Activated CD4-positive, alpha-beta memory T cell treated with anti-CD3 and anti-CD28 coated beads for 36 hours (primary cell): ENCODE measurements around the gene PLCB4. TPM values are rescaled to one million over a fixed set of nuclear protein-coding genes. Genes with fewer than 3 reads are reported as not detected.

Experiments used
- CTCF ChIA-PET: fragments of 350-600 bp; sonication (Branson Sonifier 250); formaldehyde crosslinking; loops from one replicate; lab custom pipeline; 2021; ENCODE audit warnings: antibody characterized with exemption, inconsistent platforms; lab: Charles Lee
- POLR2A ChIA-PET: fragments of 350-600 bp; sonication (Branson Sonifier 250); formaldehyde crosslinking; loops from one replicate; lab custom pipeline; 2021; ENCODE audit warnings: antibody characterized with exemption; lab: Charles Lee
- DNase-seq: peaks from one replicate; pipeline ENCODE4 v3.0.0-alpha.2; 2020
- H3K27ac Mint-ChIP-seq: one replicate; pipeline ENCODE4 v1.8.0; 2021; ENCODE audit warnings: mixed read lengths
- H3K27me3 Mint-ChIP-seq: one replicate; pipeline ENCODE4 v1.8.0; 2021; ENCODE audit warnings: mixed read lengths
- H3K36me3 Mint-ChIP-seq: one replicate; pipeline ENCODE4 v1.8.0; 2021; ENCODE audit warnings: mixed read lengths
- H3K4me1 Mint-ChIP-seq: one replicate; pipeline ENCODE4 v1.8.0; 2021; ENCODE audit warnings: low read depth, mixed read lengths
- H3K4me3 Mint-ChIP-seq: one replicate; pipeline ENCODE4 v1.8.0; 2021; ENCODE audit warnings: mild to moderate bottlenecking, mixed read lengths
- H3K9me3 Mint-ChIP-seq: one replicate; pipeline ENCODE4 v1.8.0; 2021; ENCODE audit warnings: mixed read lengths
- intact Hi-C: fragments of 100-400 bp; cut with micrococcal nuclease; formaldehyde crosslinking; loops from one replicate; pipeline ENCODE4 v1.15.1; 2023
- total RNA-seq, 2 experiments: library from RNA; stranded (reverse); gene quantifications; one replicate each; pipeline ENCODE4 v1.2.3, GENCODE V29; 2021

The PLCB4 gene
- total RNA-seq, 2 experiments from 2014 or later: not detected

DNA sequence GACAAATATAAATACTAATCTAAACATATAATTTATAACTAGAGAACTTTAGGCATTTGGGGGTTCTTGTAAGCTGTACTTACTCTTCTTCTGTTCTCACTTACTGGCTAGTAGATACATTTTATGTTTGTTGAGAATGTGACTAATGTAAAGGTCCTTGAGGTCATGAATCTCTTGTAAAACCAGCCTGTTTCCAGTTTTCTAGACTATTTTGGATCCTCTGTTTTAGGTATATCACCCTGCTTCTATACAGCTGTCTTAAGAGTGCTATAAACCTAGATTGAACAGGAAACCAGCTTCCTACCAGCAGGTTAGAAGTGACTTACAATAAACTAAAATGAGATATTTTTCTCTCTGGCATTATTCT, 134.2 kb downstream of the PLCB4 start:
- no peak for DNase-seq
- Mint-ChIP-seq H3K27ac (no peak overlapping the region), H3K36me3 (no peaks in the 10 kb centered on the region), H3K27me3 (no peaks in the 10 kb centered on the region), H3K9me3 (peaks cover 2% of the 10 kb centered on the region), H3K4me1 (no peaks in the 10 kb centered on the region), H3K4me3 (no peak overlapping the region)
- ChIA-PET POLR2A (no interaction called here), CTCF (no interaction called here)
- intact Hi-C loops: no loop called here

DNA sequence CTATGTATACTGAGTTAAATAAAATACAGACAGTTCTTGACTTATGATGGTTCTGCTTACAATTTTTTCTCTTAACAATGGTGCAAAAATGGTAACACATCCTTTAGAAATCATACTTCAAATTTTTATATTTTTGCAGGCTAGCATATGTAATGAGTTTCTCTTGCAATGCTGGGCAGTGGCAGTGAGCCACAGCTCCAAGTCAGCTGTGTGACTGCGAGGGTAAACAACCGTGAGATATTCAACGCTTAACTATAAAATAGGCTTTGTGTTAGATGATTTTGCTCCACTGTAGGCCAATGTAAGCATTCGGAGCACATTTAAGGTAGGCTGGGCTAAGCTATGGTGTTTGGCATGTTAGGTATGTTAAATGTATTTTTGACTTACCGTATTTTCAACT, 136.1 kb downstream of the PLCB4 start:
- no peak for DNase-seq
- no peaks in the 10 kb centered on the region for H3K4me1 Mint-ChIP-seq

DNA sequence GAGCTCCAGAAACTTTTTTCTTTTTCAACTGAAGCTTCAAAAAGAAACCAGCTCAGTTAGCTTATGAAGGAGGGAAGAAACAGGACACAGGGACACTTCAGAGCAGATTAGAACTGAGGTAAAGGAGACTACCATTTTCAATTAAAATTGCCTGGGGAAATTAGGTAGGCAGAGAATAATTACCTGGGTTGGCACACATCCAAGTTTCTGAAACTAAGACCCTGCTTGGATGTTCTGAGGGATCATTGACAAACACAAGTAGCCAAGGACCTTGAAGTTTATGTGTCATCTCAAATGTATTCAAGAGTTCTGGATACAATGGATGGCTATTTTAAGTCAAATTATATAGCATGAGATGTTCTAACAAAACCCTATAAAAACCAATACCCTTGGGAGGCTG, 137.6 kb downstream of the PLCB4 start:
- intact Hi-C loops: no loop called here
- Mint-ChIP-seq H3K4me3 (no peak overlapping the region), H3K9me3 (peaks cover 10% of the 10 kb centered on the region), H3K36me3 (no peaks in the 10 kb centered on the region), H3K27ac (no peak overlapping the region), H3K27me3 (no peaks in the 10 kb centered on the region), H3K4me1 (no peaks in the 10 kb centered on the region)
- POLR2A ChIA-PET: no interaction called here
- DNase-seq: no peak
- CTCF ChIA-PET: no interaction called here

More for the DNA sequence above, 136.1 kb downstream of the PLCB4 start:
- intact Hi-C loops: no loop called here
- Mint-ChIP-seq H3K36me3 (no peaks in the 10 kb centered on the region), H3K4me3 (no peak overlapping the region), H3K27ac (no peak overlapping the region), H3K9me3 (peaks cover 2% of the 10 kb centered on the region), H3K27me3 (no peaks in the 10 kb centered on the region)
- CTCF ChIA-PET: no interaction called here
- POLR2A ChIA-PET: no interaction called here

DNA sequence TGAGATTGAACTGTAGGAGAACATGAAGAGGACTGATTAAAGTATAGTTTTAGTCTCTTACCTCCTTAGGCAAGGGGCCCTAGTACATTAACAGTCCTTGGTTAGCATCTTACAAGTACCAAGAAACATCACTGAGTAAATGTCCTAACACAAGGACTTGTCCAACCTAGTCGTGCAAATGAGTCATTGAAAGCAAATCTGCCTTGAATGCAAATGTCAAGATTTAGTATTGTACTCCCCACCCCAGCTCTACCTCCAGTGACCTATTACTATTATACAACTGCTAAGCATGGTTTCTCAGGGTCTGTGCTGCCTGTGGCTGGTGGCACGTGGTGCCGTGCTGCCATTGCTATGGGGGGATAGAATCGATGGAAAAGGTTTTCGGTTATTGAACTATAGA, 138.4 kb downstream of the PLCB4 start:
- Mint-ChIP-seq H3K27ac (no peak overlapping the region), H3K4me3 (no peak overlapping the region), H3K36me3 (no peaks in the 10 kb centered on the region), H3K9me3 (peaks cover 10% of the 10 kb centered on the region), H3K4me1 (no peaks in the 10 kb centered on the region), H3K27me3 (no peaks in the 10 kb centered on the region)
- intact Hi-C loops: no loop called here
- CTCF ChIA-PET: no interaction called here
- no peak for DNase-seq
- POLR2A ChIA-PET: no interaction called here

DNA sequence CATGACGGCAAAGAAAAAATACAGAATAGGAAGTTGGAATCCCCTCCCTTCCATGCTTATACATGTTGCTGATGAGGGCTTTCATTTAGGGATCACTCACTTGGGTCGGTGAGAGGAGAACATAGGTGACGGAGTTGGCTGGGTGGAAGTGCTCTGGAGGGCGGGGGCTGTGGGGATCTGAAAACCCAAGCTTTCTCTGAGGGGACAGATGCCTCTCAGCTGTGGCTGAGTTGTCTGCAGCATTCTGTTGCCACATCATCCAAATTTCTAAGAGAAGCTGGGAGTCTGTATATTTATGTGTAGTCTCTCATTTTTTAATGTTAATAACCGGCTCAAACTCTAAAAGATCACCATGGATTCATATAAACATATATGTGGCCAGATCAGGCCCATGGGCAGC, 141.5 kb downstream of the PLCB4 start:
- Mint-ChIP-seq H3K27ac (no peak overlapping the region), H3K36me3 (no peaks in the 10 kb centered on the region), H3K27me3 (no peaks in the 10 kb centered on the region), H3K4me1 (no peaks in the 10 kb centered on the region), H3K4me3 (no peak overlapping the region), H3K9me3 (peaks cover 8% of the 10 kb centered on the region)
- POLR2A ChIA-PET: no interaction called here
- CTCF ChIA-PET: no interaction called here
- no peak for DNase-seq
- intact Hi-C loops: no loop called here

DNA sequence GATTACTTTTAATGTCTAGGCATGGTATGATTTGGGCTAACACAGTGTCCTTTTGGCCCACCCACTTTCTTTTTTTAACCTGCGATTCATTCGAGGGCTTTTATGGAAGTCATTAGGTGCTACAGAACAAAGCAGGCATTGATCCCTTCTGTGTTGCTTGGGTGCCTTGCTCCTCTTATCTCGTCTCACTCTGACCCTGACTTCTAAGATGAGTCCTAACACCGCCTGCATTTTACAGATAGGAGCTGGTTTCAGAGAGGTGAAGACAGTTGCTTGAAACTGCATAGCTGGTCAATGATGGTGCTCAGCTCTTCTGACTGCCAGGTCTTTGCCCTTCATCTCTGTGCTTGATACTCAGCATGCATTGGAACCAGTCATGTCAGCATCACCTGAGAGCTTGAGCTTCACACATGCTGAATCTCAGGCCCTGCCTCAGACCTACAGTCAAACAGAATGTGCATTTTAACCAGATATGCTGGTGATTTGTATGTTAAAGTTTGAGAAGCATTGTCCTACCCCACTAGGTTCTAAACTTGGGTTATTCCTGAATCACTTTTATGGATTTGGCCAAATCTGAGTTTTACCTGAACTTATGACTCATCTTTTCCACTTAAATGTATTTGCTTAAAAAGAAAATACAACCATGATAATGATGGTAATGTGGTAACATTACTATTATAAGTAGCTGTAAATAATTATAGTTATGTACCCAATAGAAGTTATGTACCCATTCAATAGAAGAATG, 142.3 kb downstream of the PLCB4 start:
- CTCF ChIA-PET: no interaction called here
- POLR2A ChIA-PET: no interaction called here
- DNase-seq: no peak
- H3K36me3 Mint-ChIP-seq: no peaks in the 10 kb centered on the region
- peaks cover 8% of the 10 kb centered on the region for H3K9me3 Mint-ChIP-seq
- no peaks in the 10 kb centered on the region for H3K27me3 Mint-ChIP-seq
- no peak overlapping the region for H3K27ac Mint-ChIP-seq
- H3K4me3 Mint-ChIP-seq: no peak overlapping the region
- intact Hi-C loops: no loop called here
- no peaks in the 10 kb centered on the region for H3K4me1 Mint-ChIP-seq

DNA sequence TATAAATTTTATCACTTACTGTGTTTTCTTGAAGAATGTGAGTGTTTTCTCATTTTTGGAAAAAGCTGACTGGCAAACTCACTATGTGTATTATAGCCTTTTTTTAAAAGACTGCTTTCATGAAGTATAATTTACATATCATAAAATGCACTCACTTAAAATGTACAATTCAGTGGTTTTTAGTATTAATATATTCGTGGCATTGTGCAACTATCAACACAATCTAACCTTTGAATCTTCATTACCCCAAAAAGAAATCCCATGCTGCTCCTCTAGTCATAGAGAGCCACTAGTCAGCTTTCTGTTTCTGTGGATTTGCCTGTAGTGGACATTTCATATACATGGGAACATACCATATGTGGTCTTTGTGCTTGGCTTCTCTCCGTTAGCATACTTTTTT, 143.8 kb downstream of the PLCB4 start:
- H3K9me3 Mint-ChIP-seq: peaks cover 9% of the 10 kb centered on the region
- POLR2A ChIA-PET: no interaction called here
- no peak for DNase-seq
- intact Hi-C loops: no loop called here
- no peaks in the 10 kb centered on the region for H3K4me1 Mint-ChIP-seq
- CTCF ChIA-PET: interaction anchor here (0.7 kb wide), 1 partner anchor 87 kb away, joined by 3 read pairs; no protein-coding TSS in a partner anchor
- H3K36me3 Mint-ChIP-seq: no peaks in the 10 kb centered on the region
- no peak overlapping the region for H3K4me3 Mint-ChIP-seq
- H3K27me3 Mint-ChIP-seq: no peaks in the 10 kb centered on the region
- H3K27ac Mint-ChIP-seq: no peak overlapping the region

DNA sequence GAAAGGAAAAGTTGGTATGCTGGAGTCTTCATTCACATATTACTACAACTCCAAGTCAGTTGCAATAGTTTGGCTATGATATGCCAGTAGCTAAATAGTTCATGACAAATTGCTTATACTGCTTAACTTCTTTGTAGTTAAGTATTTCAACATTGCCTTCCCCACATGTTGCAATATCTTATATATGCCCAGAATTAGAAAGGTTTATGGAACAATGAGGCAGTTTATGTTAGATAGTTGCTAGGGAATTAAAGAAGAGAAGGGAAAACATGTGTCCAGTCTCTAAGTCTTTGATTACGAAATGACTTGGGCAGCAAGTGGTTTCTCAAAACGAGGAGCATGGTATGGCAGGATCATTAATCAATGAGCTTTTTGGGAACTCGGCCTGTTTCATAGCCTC, 145.8 kb downstream of the PLCB4 start:
- no peak for DNase-seq
- Mint-ChIP-seq H3K4me1 (no peaks in the 10 kb centered on the region), H3K27me3 (no peaks in the 10 kb centered on the region), H3K4me3 (no peak overlapping the region), H3K9me3 (peaks cover 9% of the 10 kb centered on the region), H3K36me3 (no peaks in the 10 kb centered on the region), H3K27ac (no peak overlapping the region)
- ChIA-PET POLR2A (no interaction called here), CTCF (no interaction called here)
- intact Hi-C loops: no loop called here

DNA sequence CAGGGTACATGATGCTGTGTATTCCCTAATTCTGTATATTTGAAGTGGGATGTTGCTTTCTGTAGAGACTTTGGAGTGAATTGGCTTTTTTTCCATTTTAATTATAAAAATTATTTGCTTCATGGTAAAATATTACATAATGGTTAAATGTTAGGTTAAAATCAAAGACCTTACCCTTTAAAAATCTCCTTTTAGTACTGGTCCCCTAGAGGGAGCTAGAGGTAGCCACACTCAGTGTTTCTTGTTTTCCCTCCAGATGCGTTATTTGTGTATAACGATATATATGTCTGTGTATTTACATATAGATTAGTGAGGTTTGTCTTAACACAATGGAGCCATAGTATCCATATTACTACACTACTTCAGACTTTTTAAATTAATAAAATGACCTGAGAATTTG, 146.7 kb downstream of the PLCB4 start:
- CTCF ChIA-PET: no interaction called here
- POLR2A ChIA-PET: no interaction called here
- H3K36me3 Mint-ChIP-seq: no peaks in the 10 kb centered on the region
- no peak overlapping the region for H3K4me3 Mint-ChIP-seq
- no peak overlapping the region for H3K27ac Mint-ChIP-seq
- H3K27me3 Mint-ChIP-seq: no peaks in the 10 kb centered on the region
- DNase-seq: no peak
- H3K9me3 Mint-ChIP-seq: peaks cover 6% of the 10 kb centered on the region
- intact Hi-C loops: no loop called here
- H3K4me1 Mint-ChIP-seq: no peaks in the 10 kb centered on the region

DNA sequence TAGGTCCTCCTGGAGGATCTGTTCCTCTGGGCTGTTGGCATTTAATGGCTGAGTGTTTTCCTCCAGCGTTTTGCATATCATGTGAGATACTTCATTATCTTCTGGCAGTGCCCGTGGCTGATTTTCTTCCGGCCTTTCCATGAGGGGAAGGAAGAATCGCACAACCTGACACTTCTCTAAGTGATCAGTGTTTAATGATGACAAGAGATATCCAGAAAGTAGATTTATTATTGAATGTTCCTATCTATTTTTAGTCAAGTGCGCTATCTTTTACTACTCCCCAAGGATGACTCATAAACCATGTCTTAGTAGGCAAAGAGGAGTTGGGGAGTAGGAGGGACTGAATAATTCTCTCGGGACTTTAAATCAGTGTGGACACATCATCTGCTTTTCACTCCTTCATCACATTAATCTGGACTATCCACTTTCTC, 149.7 kb downstream of the PLCB4 start:
- Mint-ChIP-seq H3K36me3 (no peaks in the 10 kb centered on the region), H3K27ac (no peak overlapping the region), H3K4me3 (no peak overlapping the region), H3K9me3 (peaks cover 2% of the 10 kb centered on the region), H3K4me1 (no peaks in the 10 kb centered on the region), H3K27me3 (no peaks in the 10 kb centered on the region)
- ChIA-PET POLR2A (no interaction called here), CTCF (no interaction called here)
- no peak for DNase-seq
- intact Hi-C loops: no loop called here

DNA sequence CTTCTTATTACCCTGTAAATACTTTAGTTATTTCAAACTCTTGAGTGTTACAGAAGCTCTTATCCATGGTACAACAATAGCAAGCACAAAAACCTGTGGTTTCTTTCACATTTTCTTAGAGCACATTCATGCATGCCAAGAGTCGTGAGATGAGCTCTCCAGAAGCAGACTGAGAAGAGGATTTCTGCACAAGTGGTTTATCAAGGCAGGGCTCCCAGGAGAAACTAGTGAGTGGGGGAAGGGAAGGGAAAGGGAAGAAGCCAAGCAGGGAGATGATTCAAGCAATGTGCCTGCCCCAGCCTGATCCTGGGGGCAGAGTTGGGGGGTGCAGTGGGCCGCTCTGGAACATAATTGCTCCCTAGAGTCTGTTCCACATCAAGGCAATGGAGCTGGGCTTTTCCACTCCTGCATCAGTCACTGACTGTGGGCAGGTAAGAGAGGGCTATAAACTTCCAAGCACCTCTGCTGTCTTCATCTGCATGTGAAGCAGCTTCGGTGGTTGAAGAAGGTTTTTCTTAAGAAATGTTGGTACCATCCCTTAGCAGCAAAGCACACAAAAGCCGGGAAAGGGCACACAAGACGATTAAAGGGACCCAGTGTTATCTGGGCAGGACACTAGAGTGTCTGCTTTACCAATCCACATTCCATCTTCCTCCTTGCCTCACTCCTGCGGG, 152.1 kb downstream of the PLCB4 start:
- intact Hi-C loops: no loop called here
- Mint-ChIP-seq H3K9me3 (peaks cover 2% of the 10 kb centered on the region), H3K4me1 (no peaks in the 10 kb centered on the region), H3K27me3 (no peaks in the 10 kb centered on the region), H3K36me3 (no peaks in the 10 kb centered on the region), H3K4me3 (no peak overlapping the region), H3K27ac (no peak overlapping the region)
- no peak for DNase-seq
- POLR2A ChIA-PET: interaction anchor here (0.7 kb wide), 1 partner anchor 136 kb away, joined by 3 read pairs; no protein-coding TSS in a partner anchor
- CTCF ChIA-PET: no interaction called here

DNA sequence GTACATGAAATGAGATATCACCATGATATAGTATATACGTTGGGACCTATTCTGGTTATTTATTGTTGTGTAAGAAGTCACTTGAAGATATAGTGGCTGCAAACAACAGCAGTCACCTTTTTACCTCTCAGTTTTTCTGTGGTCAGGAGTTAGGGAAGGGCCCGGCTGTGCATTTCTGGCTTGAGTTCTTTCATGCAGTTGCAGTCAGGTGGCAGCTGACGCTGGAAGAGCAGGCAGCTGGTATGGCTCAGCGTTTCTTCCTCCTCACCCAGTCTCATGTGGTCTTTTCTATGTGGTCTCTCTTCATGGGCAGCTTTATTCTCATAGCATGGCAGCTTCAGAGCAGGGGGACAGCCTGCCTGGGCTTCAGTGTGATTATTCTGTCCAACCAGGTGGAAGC, 154.4 kb downstream of the PLCB4 start:
- H3K27me3 Mint-ChIP-seq: no peaks in the 10 kb centered on the region
- no peaks in the 10 kb centered on the region for H3K4me1 Mint-ChIP-seq
- no peak overlapping the region for H3K4me3 Mint-ChIP-seq
- ChIA-PET CTCF (no interaction called here), POLR2A (no interaction called here)
- intact Hi-C loops: no loop called here
- no peaks in the 10 kb centered on the region for H3K36me3 Mint-ChIP-seq
- no peaks in the 10 kb centered on the region for H3K9me3 Mint-ChIP-seq
- no peak for DNase-seq
- H3K27ac Mint-ChIP-seq: no peak overlapping the region

DNA sequence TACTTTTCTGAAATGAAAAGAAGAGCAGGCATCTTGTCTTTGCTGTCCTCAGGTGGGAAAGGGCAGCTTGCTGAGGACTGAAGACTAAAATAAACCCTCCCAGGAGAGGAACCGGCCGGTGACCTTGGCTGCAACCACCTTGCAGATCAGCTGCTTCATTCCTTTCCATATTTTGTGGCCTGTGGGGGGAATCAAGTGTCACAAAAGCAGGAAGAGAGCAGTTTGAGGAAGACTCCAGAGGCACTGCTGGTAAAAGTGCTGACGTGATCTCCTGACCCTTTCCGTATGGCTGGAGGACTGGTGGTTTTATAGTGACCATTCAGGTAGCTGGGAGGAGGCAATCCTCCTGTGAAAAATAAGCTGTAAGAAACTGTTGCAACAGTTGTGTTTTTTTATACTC, 157.0 kb downstream of the PLCB4 start:
- intact Hi-C loops: no loop called here
- ChIA-PET POLR2A (no interaction called here), CTCF (no interaction called here)
- H3K9me3 Mint-ChIP-seq: no peaks in the 10 kb centered on the region
- no peaks in the 10 kb centered on the region for H3K4me1 Mint-ChIP-seq
- no peaks in the 10 kb centered on the region for H3K27me3 Mint-ChIP-seq
- H3K36me3 Mint-ChIP-seq: no peaks in the 10 kb centered on the region
- DNase-seq: no peak
- no peak overlapping the region for H3K4me3 Mint-ChIP-seq
- H3K27ac Mint-ChIP-seq: no peak overlapping the region
